ENCODE measurements around the gene HABP2.

Gene HABP2

DNA sequence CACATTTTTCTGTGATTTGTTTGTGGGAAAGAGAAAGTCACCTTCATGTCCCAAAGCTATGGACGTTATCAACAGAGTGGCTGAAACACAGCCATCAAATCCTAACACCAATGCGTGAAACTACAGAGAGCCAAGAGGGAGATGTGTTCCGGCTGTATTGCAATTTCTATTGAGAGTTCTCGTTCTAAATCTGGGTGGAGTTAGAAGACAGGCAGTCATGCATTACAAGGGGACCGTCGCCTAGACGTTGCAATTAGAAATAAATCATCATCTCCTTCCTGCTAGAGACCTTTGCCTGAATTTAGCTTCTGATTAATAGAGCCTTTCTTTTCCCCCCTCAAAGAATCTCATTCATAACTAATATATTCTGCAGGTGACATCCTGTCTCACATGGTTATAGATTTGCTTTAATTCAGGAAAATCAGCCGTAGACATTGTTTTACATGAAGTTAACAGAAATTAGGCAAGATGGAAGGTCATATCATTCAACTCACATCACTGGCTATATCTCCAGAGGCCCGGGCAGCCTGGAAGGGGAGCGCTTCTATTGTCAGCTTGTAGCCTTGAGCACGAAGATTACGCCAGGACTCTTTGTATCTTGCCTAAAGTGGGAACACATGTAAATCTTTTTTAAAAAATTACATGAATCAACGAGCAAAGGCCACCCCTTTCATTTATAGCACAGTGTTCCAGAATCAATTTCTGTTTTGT, 52.6 kb downstream of the HABP2 start:
- no peak for DNase-seq (ENCODE audit: low spot score)

GRCh38 chr10:113609704-113610108, 56.9 kb downstream of the HABP2 start:
- peak; percentile 26 for DNase-seq (ENCODE audit: low spot score)

DNA sequence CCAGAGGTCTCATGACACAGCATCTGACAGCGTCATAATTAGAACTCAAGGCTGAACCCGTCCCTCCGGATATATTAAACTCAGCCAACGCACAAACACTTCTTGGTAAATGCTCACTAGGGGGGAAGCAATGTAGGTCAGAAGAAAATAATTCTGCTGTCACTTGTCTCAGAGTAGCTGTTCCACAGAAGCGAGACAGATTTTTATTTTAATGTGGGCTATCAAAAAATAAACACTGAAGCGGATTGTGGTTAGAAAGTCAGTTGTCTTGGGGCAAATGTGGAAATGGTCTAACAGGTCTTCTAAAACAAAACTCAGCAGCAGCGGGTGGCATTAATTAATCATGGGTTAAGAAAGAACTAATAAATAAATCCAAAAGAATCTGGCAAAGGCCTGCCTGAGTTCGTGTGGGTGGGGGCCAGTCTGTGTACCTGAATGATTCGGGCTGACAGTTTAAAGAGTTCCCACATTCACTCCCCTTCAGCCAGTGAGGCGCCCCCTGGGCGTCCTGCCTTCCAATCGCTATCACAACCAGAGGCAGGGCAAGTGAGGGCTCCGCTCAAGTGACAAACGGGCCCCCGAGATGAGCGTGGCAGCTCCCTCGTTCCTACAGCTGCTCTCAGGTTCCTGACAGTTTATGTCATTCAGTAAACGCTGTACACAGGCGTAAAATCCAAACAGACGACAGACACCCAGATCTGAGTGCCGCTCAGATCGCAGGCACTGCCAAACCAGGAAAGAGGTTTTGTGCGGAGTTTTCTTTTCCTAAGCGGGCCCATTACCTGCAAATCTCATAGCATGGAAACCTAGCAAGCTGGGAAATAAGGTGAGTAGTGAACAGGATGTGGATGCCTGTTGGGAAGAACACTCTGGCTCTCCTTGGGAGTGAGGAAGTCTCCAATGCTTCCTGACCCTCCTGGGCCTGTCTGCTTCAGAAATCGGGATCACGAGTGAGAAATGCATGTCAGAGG, 58.1 kb downstream of the HABP2 start:
- no peak for DNase-seq (ENCODE audit: low spot score)

GRCh38 chr10:113612154-113612553, 59.3 kb downstream of the HABP2 start:
- no peak for DNase-seq (ENCODE audit: low spot score)

GRCh38 chr10:113613427-113613826, 60.6 kb downstream of the HABP2 start:
- no peak for DNase-seq (ENCODE audit: low spot score)

- no peak for DNase-seq (ENCODE audit: low spot score)
Observed at GRCh38 chr10:113613977-113614690, 61.3 kb downstream of the HABP2 start.

GRCh38 chr10:113616244-113617074, 63.6 kb downstream of the HABP2 start:
- DNase-seq (ENCODE audit: low spot score): peak; percentile 45

DNA sequence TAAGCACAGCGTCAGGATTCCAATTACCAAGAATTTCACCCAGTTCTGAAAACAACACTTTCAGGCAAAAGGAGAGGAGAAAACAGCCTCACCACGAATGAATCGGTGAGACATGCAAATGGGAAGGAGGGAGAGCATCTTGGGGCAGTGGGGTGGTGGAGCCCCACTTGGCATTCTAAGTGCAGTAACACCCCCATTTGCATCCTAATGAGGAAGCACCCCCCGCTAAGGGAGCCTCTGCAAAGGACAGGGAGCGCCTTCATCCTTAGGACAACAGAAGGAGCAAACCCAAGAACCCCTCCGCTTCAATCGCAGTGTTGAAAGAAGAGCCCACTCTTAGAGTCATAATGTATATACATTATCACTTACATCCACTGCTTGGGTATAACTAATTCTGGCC, 64.2 kb downstream of the HABP2 start:
- no peak for DNase-seq (ENCODE audit: low spot score)

GRCh38 chr10:113618338-113618737, 65.5 kb downstream of the HABP2 start:
- no peak for DNase-seq (ENCODE audit: low spot score)

DNA sequence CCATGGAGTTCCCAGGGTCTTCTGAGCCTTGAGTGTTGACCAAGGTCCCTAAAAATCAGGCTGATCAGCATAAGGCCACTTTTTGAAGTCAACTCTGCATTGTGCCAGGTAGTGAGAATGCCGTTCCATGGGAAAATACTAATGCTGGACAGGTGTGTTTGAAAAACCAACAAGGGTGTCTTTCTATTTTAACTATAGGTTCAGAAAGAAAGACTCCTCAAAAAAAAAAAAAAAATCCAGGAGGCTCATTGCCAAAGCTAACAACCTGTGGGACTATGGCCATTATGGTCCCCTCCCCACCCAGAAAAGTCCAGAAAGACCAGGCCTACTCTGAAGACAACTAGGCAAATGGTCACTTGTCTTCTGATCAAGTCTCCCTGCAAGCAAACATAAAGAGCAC, 66.5 kb downstream of the HABP2 start:
- no peak for DNase-seq (ENCODE audit: low spot score)

DNA sequence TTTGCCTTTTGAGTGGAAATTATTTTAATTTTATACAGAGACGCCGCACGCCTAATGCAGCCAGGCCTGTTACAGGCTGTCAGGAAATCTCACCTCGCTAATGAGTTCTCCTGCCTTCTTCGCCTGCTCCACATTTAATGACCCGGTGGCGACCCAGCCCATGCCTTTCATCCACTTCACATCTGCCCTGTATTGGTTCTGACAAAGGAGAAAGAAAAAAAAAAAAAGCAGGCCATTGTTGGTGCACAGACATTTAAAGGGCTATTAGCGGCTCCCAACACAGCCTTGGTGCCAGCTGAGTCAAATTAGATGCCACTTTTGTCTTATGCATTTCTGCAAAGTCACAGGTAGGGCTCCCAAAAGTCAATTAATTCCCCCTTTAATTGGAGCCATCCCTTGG, 67.7 kb downstream of the HABP2 start:
- no peak for DNase-seq (ENCODE audit: low spot score)

GRCh38 chr10:113620936-113621335, 68.1 kb downstream of the HABP2 start:
- DNase-seq (ENCODE audit: low spot score): no peak

- DNase-seq (ENCODE audit: low spot score): no peak
Observed at GRCh38 chr10:113621799-113622198, 68.9 kb downstream of the HABP2 start.

GRCh38 chr10:113622831-113623230, 70.0 kb downstream of the HABP2 start:
- DNase-seq (ENCODE audit: low spot score): no peak

DNA sequence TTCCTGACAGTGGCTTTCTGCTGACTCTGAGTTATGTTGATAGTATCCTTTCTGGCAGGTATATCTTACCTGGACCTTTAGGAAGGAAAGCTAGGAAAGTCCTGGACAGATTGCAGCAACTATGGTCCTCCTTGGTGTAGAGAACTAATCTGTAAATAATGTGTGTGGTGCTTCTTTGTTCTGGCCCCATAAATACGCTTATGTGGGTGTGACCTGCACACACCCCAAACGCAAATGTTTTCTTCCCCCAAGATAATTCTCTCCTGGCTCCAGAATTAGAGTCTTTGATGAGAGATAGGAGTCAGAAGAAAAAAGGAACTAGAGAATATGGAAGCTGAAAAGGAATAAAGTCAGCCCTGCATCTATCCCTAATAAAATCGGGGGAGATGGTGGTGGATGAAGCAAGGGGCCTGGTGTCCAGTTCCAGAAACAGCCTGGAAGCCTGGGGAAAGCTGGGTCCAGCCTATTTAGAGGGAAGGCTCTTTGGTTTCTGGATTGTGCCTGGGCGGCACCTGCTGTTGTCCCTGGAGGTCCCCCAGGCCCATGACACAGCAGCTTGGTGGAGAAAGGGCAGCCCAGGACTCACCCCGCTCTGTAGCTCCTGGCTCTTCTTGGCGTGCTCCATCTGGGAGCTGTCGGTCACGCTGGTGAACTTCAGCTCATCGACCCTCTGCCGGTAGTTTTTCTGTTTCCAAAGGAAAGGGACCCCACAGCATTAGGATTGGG, 72.8 kb downstream of the HABP2 start:
- no peak for DNase-seq (ENCODE audit: low spot score)

DNA sequence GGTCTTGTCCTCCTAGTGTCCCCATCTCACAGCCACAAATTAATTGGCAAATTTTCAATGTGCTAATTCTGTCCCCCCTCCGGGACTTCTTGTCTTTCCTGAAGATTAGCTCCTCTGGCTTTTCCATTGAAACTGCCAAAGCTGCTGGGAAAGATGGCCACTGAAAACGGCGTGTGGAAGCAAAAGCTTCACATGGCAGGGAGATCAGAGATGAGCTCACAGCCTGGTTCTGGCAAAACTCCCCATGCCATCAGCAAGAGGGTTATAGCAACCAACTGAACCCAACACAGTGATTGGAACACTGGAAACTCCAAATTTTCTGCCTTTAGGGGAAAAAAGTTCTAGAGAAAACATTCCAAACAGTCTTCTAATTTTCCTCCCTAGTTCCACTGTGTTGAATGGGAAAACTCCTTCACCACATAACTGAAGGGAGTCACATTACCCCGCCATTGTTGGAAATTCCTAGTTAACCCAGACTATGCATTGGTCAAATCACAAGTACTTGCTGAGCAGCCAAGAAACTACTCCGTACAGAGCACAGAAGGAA, 74.0 kb downstream of the HABP2 start:
- peak; percentile 58 for DNase-seq (ENCODE audit: low spot score)

GRCh38 chr10:113627836-113628235, 75.0 kb downstream of the HABP2 start:
- DNase-seq (ENCODE audit: low spot score): no peak

DNA sequence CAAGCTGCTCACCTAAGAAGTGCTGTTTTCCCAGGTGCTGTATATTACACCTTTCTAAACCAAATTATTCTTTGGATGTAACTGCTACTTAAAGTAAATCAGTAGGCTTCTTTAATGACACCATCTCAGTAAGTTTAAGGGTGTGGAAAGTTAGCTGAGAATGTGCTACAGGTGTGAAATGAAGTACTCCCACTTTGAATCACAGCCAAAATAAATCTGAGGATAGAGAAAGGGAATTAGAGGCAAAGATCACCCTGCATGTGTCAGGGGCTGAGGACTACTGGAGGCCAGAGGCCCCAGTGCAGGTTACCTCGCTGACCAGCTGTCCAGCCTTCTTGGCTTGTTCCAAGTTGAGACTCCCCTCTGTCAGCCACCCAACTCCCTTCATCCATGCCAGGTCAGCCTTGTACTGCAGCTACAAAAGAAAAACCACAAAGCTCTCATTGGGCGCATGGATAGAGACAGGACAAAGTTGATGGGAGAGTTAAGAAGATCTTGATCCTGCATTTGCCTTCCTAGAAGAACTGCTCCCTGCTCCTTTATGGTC, 75.8 kb downstream of the HABP2 start:
- DNase-seq (ENCODE audit: low spot score): no peak

GRCh38 chr10:113630929-113631533, 78.2 kb downstream of the HABP2 start:
- DNase-seq (ENCODE audit: low spot score): no peak

Data from AG20443 (cell line).